GM18499 (cell line): ENCODE data around the gene PLEKHA6.
"Not testable (repeated sequence)": the region's sequence is repeated elsewhere in the genome, so short reads cannot be mapped to it uniquely, and the experiment has no call there.

ENCODE experiments used
- ATAC-seq: cut with Tn5 transposase; IDR thresholded peaks from one replicate; pipeline ENCODE4 v1.9.1; 2021; ENCODE audit warnings: moderate number of reproducible peaks; ENCODE audit not compliant: insufficient read depth, unreplicated experiment

Gene PLEKHA6

DNA sequence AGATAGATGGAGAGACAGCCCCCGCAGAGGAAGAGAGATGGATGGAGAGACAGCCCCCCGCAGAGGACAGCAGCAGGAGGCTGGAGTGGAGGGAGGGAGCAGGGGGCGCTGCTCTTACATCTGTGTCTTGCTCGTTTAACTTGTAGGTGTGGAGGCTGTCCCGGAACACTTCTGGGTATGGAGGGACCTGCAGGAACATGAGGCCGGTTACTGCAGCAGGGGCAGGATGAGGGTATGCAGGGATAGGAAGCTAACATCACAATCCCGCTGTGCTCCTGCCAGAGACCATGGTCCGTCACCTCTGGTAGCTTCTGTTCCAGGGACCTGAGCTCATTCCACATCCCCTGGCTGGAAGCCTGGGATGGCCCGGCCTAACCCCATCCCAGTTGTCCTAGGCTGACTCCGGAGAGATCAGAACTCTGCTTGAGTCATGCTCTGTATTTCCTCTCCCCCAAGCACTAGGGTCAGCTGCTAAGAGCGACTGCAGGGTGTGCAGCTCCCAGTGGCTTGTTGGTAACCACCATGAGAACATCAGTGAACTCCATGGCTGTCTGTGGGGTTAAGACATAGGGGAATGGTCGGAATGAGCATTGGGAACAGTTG lies 109.2 kb downstream of the PLEKHA6 start:
- no peak for ATAC-seq

- ATAC-seq, result no peak
Observed at GRCh38 chr1:204249736-204250427, 109.8 kb downstream of the PLEKHA6 start.

DNA sequence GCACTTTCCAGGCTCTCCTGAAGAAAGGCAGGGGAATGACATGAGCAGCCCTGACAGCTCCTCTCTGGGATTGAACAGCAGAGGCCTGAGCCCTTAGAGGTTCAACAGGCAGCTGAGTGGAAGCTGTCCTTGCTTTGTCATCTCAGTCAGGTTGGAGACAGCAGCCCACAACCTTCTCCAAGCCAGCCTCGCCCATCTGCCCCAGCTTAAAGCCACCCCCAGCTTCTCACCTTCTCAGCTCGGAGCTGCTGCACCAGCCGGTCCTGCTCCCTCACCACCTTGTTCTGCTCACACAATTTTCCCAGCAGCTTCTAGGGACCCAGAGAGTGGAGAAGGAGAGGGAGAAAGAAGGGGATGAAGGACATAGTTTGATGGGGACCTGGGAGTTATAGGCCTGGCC lies 110.8 kb downstream of the PLEKHA6 start:
- ATAC-seq, result no peak

DNA sequence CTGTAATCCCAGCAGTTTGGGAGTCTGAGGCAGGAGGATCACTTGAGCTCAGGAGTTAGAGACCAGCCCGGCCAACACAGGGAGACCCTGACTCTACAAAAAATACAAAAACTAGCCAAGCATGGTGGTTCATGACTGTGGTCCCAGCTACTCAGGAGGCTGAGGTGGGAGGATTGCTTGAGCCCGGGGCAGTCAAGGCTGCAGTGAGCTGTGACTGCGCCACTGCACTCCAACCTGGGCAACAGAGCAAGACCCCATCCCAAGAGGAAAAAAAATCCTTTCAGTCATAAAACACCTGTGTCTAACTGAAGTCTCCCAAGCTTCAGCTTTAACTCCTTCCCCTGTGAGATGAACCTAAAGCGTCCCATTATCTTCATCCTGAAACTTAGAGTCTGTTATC lies 112.9 kb downstream of the PLEKHA6 start:
- no peak for ATAC-seq

- no peak for ATAC-seq
Observed at GRCh38 chr1:204242920-204243319, 116.8 kb downstream of the PLEKHA6 start.

DNA sequence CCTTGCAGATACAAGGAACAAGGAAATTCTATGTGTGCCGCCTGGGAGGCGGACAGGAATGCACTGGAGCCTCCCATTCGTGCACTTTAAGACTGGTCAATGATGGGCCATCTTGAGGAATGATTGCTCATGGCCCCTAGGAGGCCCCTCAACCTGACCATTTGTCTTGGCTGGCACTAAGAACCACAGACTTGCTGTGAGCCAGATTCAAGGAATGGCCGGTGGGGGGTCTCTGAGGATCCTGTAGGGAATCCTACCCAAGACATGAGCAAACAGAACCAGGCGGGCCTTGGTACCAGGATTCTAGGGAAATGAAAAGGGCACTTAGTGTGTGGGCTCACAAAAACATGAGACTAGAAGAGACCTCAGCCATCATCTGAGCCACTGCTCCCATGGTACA lies 117.8 kb downstream of the PLEKHA6 start:
- ATAC-seq, result no peak

DNA sequence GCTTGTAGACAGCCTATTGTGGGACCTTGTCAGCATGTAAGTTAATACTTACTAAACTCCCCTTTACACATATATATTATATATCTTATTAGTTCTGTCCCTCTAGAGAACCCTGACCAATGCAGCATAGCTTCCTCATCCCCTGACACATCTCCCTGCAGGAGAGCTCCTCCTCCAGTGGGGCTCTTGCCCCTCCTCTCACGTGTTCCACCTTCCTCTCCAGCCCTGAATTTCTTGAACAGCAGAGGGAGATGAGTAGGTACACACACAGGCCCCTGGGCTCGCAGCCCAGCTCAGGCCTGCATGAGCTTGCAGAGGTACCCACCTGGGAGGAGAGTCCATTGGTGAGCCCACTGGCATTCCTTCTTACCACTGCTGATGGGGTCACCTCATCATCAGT lies 118.7 kb downstream of the PLEKHA6 start:
- no peak for ATAC-seq

DNA sequence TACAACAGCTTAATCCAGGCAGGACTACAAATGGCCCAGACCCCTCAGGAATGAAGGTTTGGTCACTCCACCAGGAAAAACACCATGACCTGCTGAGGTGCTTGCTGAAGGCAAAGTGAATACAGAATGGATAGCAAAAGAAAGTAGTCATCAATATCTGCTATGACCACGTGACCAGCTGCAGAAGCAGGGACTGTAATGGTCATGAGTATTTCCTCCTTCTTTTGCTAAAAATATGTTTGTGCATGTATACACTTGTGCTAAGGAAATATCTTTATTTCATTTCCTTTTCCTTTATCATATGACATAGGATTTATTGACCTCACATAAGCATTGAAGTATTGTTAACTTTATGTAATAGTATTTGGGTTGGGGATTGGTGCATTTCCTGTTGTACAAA lies 119.5 kb downstream of the PLEKHA6 start:
- no peak for ATAC-seq

DNA sequence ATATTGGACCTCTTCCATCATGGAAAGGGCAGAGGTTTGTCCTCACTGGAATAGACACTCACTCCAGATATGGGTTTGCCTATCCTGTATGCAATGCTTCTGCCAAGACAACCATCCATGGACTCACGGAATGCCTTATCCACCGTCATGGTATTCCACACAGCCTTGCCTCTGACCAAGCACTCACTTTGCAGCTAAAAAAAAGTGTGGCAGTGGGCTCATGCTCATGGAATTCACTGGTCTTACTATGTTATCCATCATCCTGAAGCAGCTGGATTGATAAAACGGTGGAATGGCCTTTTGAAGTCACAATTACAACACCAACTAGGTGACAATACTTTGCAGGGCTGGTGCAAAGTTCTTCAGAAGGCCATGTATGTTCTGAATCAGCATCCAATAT lies 120.3 kb downstream of the PLEKHA6 start:
- not testable (repeated sequence) for ATAC-seq

- not testable (repeated sequence) for ATAC-seq
Observed at GRCh38 chr1:204238520-204238919, 121.2 kb downstream of the PLEKHA6 start.

- ATAC-seq, result not testable (repeated sequence)
Observed at GRCh38 chr1:204237515-204237914, 122.2 kb downstream of the PLEKHA6 start.

GRCh38 chr1:204232526-204232925 lies 127.2 kb downstream of the PLEKHA6 start:
- no peak for ATAC-seq

GRCh38 chr1:204230211-204230610 lies 129.5 kb downstream of the PLEKHA6 start:
- no peak for ATAC-seq

GRCh38 chr1:204228896-204229295 lies 130.8 kb downstream of the PLEKHA6 start:
- no peak for ATAC-seq

DNA sequence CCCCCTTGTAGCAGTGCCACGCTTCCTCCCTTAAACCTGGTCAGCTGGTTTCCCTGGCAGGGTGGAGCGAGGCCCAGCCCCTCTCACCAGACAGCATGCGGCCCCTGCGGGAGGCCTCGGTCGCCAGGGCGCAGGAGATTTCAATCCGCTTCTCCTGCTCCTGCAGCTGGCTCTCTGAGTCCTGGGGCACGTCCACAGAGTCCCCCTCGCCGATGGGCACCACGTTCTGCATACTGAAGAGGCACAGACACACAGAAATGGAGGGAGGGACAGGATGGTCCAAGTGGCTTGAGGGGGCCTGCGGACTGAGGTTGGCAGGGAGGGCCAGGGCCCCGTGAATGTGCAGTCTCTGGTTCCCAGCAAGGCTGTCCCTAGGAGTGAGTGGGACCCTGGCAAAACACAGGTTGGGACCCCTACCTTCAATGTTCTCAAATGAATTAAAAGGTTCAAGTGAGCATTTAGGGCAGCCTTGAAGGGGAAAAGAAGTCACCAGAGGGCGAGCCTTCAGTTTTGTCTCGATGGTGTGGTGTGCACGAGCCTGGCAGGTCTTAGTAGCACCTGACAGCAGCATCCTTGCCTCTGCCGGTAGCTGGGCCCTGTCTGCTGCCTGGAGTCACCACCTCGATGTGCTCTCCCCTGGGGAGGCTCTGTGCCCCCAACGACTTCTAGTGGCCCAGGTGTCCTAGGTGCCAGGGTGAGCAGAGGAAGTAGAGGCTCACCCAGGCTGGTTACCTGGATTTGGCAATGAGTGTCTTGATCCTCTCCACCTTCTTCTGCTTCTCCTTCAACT lies 131.5 kb downstream of the PLEKHA6 start:
- ATAC-seq, result no peak

DNA sequence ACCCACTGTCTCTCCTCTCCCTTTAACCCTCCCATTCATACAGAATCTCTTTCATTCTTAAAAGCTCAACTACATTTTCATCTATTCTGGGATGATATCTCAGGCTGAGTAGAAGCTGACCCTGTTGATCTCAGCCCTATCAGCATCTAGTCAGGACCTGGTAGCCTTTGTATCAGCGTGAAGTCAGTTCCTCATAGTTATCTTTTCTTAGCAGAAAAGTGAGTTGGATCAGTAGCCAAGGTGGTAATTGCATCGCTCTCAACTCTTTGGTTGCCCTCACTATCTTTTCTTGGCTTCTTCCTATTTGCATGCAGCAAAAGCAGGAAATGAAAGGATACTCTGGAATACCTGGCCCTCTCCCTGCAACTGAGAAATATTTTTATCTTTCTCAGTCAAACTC lies 132.4 kb downstream of the PLEKHA6 start:
- no peak for ATAC-seq

- ATAC-seq, result no peak
Observed at GRCh38 chr1:204225841-204226735, 133.6 kb downstream of the PLEKHA6 start.

DNA sequence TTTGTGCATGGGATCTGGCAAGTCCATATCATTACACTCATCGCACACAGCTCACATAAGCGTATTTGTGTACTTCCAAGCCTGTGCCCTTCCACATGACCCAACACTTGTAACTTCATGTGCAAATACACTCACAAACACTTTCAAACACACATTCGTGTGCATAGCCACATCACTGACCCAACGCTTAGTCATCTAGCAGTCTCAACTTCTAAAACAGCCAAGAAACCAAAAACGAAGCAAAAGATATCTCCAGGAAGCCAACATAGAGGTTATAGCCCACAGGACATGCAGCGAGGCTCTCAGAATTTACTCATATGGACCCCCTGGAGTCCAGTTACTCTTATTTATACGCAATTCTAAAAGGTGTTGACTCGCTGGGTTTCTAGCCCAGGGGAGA lies 135.1 kb downstream of the PLEKHA6 start:
- no peak for ATAC-seq

DNA sequence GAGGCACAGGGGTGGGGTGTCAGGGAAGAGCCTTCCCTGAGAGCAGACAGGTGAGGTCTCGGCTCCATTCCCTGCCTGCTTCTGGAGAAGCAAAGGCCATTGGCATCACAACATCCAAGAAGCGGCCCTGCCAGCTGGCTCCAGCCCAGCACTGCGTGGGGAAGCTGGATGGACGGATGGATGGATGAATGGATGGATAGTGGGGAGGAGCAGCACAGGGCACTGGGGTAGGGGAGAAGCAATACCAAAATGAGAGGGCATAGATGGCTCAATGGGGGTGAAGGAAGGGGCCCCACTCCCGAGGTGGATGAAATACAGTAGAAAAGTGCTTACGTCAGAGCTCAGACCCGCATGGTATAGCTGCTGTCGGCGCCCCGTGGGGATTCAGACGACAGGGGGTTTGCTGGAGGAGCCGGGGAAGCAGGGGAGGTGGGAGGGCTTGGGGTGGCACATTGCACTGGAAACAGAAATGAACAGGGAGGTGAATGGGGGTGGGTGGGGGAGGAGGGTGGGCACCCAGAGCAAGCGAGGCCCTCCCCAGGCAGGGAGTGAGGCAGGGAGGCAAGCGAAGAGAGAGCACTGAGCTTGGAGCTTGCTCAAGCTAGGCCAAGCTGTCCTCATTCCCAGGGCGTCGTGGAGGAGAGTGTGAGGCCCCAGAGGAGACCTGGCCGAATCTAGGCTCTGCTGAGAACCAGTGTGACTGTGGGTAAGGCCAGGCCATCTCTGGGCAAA lies 136.4 kb downstream of the PLEKHA6 start:
- ATAC-seq, result no peak

- no peak for ATAC-seq
Observed at GRCh38 chr1:204222764-204223055, 137.0 kb downstream of the PLEKHA6 start.
